GM19463 (cell line): Measurements from ENCODE around the gene HYAL3.
A peak's percentile ranks its signal among the peaks of the same experiment; 100 is the strongest.

Source experiments
- ATAC-seq: cut with Tn5 transposase; IDR thresholded peaks from one replicate; pipeline ENCODE4 v1.9.1; 2021; ENCODE audit warnings: mild to moderate bottlenecking, moderate library complexity; ENCODE audit not compliant: unreplicated experiment

The HYAL3 gene

DNA sequence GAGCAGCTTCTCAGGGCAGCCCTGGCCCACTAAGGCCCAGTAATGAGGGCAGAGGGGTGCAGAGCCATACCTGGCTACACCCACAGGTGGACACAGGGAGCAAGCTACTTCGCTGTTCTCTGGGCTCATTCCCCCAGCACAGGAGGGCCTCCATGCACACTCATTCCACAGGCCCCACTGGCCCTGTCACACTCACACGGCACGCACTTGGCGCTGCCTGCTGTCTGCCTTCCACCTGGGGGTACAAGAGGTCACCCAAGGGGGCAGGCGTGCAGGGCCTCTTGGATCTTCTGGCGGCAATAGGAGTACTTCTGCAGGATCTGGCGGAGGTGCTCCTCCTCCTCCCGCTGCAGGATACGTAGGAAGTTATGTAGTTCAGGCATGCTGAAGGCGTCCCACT is 31.1 kb upstream of the HYAL3 start:
- no peak for ATAC-seq

DNA sequence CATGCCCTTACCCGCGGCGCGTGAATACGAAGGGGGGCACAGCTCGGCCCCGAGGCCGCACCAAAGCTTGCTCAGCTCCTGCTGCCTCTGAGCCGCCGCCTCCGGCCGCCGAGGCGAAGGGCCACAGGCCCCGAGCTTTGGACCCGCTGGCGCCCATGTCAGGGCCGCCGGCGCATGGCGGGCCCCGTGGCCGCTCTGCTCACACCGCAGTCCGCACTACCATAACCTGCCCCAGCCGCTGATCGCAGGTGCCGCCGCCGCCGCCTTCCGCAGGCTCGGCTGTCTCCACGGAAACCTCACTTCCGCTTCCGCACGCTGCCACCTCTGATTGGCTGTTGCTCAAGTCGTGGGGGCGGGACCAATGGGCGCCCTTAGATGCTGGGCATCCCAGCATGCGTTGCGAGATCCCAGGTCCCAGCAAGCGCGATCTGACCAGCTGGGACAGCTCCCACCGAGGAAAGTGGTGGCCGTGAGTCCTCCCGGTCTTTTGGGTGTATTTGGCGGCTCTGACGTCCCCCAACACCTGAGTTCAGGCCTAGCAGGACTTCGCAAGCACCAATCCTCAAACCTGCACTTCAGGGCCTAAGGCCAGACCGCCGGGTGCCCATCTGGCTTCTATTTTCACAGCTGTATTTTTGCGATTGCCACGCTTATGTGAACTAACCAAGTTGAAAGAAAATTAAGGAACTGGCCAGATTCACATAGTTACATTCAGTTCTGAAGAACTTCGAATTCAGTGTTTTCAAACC is 28.9 kb upstream of the HYAL3 start, which contains the start of gene TUSC2:
TSS of gene TUSC2 (minus strand) at position 281 of the 749 bp plus-strand sequence. CDS start at position 157, 124 bp downstream.
- peak; percentile 97 for ATAC-seq

DNA sequence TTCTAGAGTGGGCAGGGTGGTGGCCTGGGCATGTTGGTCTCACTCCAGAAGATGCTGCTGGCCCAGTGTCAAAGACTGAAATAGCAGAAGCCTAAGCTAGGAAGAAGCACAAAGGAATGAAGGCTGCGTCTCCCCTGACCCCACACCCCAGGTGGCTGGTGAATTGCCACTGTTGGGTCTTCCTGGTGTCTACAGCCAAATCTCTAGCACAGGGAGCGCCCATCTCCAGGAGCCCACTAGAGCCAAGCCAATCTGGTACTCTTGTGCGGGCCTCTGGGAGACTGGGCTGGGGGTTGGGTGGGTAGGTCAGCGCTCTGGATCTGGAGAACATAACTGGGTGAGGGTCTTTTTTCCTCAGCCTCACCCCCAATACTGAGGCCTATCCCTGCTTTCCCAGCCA is 27.9 kb upstream of the HYAL3 start:
- ATAC-seq, result no peak

DNA sequence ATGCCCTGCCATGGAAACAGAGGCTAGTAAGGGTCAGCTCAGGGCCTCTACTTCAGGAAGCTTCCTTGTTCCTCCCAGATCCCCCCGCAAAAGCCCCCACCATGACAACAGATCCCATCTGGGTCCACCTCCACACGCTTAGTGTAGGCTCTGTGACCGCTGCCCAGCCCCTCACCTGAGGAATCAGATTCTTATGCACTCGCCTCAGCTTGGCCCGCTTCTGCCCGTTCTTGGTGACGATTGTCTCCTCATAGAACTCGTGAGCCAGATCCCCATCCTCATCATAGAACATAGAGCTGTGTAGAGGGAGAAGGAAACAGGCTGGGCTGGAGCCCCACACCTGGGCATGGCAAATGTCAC is 27.0 kb upstream of the HYAL3 start:
- no peak for ATAC-seq

DNA sequence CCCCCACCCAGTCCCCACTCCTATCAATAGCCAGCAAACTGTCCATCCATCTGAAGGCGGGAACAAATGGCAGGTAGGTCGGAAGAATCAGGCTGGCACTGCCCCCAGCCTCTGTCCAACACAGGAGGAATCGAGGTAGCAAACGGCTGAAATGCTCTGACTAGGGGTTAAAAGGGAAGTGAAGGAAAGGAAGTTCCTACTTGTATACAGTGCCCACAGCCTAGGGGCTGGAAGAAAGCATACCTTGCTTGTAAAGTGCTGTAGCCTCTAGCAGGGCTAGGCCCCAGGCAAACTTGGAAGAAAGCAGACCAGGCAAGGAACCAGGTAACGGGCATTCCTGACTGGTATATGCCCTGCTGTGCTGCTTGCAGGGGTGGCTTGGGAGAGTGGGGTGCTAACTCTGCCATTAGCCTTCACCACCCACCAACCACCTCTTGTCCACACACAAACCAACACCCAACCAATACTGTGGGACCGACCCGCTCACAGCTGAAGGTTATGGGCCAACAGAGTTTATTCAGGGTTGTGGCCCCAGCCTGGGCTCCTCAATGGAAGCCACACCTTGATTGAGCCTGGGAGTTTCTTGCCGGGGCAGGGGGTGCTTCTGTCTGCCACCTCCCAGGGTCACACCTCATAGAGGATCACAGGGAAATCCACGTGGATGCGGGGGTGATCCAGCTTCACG is 26.4 kb upstream of the HYAL3 start:
- ATAC-seq, result no peak

DNA sequence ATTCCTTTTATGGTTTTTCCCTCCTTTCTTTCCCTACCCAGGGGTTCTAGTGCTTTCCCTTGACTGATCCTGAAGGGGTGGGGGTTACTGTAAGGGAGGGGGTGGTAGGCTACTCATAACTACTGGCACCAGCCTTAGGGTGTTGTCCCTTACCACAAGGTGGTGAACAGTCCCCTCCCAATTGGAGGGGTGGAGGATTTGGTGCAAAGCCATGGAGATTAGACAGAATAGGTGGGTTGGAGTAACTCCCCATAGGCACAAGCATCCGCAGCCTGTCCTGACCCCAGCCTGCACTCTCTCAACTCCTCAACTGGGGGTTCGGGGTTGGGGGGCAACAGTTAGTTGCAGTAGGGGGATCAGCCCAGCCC is 25.9 kb upstream of the HYAL3 start:
- no peak for ATAC-seq

DNA sequence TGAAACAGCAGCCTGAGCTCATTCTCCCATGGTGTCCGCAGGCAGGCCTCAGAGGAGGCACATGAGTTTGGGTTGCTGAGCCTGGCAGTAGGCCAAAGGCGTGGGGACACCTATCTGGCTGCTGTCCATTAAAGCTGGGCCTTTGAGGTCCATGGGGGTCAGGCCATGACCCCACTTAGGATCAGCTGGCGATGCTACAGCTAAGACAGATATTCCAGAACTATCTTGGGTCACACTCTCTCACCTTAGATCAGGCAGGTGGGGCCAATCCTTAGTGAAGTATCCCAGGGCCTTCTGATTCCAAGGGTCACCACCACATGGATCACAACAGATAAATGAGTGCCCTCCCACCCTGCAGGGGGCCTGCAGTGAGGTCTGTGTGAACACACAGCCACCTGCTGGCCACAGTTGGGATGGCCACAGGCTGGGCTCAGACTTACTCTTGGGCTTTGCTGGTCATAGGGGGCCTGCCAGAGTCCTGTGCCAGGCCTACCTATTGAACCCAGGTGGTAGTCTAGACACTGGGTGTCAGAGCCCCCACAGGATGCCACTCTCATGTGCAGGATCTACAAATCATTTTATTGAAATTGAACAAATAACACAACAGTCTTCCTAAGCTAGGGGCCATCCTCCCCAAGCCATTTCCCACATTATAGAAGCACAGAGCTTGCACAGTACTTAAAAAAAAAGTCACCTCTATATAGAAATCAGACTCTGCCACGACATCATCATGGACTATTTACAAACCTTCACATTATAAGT is 25.3 kb upstream of the HYAL3 start:
- ATAC-seq, result no peak

DNA sequence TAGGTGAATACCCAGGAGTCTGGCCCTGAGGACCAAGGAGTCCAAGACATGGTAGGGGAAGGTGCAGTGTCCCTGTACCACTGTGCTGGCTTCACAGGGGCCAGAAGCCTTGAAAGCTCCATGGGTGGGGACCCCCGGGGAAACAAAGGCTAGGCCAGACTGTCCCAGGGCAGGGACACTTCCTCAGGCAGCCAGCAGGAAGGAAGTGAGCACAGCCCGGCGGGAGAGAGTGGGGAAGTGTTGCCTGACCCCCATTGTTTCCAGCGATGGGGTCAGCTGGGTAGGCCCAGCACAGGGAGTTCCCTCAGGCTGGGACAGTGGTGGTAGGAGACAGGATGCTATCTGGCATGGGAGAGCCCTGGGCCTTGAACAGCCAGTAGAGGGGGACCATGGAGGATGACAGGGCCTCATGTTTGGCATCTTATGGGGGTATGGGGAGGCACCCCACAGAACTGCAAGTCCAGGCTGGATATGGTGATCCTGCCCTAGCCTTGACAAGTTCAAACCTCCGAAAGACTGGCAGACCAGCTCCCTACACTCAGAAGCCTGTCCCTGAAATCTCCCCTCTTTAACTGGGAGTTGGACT is 24.5 kb upstream of the HYAL3 start:
- ATAC-seq, result no peak

DNA sequence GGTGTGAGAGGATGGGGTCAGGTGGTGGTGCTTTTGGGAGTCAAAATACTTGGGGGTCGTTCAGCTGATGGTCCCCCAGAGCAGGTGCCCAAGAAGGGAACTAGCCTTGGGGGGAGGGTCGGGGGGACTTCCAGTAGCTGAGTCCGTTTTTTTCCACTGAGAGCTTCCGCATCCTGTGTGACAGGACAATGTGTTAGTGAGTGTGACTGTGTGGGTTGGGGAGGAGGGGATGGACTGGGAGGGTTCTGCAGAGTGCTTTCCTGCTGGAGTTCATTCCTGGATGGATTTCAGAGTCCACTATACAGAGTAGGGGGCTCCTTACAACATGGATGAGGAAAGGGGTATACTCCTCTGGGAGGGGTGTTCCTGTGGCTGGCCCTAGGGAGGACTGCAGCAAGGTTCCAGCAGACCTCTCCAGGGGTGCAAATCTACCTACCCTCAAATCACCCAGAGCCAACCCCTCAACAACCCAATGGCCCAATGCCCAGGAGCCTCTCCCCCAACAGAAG is 23.9 kb upstream of the HYAL3 start:
- no peak for ATAC-seq

DNA sequence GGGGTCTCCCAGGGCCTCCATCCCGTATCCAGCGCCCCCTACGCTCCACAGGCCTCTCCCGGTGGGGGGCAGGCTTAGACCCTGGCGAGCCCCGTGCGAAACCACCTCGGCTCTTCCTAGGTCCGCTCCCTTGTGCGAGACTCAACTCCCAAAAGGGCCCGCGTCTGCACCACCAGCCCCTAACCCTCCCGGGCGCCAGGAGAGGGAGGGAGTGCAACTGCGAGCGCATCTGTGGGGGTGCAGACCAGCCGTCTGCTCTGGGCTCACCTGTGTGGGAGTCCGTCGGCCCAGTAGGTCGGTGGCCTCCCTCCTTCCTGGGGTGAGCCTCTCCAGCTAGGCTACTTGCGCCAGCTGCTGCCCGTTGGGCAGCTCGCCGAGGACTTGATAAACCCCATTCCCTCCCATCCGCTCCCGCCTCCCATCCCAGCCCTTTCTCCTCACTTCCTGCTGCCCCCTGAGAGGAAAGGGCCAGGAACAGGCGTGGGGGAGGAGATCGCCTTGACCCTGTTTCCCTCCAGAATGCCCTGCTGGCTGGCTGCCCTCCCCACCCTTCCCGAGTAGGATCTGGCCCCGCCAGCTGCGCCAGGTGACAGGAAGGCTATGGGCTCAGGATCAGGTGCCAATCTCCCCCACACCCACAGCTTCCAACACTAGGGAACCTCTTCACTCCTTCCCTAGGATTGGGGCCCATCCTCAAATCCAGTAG is 23.3 kb upstream of the HYAL3 start, which contains the start of gene HYAL2:
TSS of gene HYAL2 (minus strand) at position 360 of the 706 bp plus-strand sequence. CDS start 2,256 bp downstream, outside the sequence.
- ATAC-seq, result no peak

DNA sequence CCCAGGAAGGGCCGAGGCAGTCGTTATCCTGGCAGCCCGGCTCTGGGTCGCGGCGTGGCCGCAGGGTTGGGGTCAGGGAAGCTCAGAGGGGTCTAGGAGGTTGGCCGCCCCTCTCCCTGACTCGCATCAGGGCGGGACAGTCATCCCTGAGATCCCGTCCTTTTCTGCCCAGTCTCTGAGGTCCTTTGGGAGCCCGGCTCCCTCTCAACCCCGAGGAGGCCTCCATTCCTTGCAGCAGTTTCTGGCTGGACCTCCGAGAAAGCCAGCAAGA is 22.8 kb upstream of the HYAL3 start:
- no peak for ATAC-seq

DNA sequence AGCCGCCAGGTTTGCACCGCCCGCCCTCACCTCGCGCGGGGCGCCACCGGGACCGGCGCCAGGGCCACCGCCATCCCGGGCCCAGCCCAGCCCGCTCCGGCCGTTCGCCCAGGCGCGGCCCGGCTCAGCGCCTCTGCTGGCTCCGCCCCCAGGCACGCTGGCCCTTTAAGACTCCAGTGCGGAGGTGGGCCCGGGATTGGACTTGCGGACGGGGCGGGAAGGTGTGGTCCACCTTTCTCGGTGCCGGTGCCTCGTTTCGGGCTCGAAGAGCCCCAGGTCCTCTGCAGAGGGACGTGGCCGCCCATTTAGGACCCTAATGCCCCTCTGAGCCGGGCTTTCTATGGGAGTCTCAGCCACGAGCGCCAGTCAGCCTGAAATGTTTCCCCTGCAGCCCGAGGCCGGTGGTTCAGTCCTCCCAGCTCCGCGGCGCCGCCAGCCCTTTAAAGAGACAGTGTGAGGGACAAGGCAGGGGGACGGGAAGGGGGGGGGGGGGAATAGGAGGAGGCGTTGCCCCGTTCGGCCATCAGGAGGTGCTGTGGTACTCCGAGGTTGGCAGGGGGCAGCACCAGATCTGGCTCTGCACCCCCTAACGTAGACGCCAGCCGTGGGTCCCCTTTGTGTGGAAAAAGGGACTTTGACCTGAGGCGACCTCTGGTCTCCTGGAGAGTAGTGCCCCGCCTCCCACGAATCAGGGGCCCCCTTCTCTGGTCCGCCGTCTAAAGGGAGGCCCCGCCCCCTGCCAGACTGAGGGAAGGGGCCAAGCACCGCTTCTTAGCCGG is 22.3 kb upstream of the HYAL3 start:
- ATAC-seq, result peak; percentile 88

DNA sequence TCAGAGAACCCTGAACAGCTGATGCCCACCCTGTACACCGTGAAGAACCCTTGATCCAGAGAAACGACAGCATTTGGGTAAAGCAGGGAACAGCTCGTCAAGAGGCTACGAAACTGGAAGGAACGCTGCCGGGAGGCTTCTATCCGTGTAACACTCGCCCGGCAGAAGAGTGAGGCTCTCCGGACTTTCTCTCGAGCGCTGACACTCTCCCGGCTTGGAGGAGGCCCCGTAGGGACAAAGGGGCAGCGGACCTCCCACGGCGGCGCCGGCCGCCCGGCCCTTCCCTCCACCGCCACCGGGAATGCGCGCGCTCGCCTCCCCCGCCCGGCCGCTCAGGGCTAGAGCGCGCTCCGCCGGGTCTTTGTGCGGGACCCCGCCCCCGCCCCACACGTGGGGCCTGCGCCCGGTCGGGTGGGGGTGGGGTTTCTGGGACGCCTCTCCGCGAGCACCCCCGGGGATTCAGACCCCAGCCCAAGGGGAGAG is 21.7 kb upstream of the HYAL3 start:
- peak; percentile 59 for ATAC-seq

DNA sequence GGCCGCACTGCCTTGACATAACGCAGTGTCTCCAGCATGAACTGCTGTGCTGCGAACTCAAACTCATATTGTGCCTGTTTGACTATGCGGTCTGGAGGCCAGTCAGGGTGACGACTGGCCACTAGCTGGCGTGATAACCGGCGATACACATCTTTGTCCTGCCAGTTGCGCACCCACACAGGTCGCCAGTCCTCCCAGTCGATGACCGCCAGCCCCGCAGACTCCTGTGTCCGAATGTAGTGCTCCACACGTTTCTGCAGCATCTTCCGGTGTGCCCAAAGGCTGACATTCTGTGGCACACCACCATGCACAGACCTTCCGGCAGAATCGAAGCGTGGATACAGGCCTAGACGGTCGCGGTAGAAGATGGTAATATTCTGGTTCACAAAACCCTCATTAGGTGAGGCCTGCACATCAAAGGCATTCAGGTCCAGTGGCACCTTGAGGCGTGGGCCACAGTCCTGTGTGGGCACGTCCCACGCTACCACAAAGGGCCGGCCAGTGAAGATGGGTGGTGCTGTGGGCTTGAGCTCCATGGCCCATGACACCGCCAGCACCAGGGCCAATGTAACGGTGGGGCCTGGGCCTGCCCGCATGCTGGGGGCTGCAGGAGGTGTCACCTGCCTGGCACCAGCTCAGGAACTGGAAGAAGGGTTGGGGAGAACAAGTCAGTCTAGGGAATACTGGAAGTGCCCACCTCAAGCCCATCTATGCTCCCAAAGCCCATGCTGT is 20.9 kb upstream of the HYAL3 start:
- no peak for ATAC-seq

DNA sequence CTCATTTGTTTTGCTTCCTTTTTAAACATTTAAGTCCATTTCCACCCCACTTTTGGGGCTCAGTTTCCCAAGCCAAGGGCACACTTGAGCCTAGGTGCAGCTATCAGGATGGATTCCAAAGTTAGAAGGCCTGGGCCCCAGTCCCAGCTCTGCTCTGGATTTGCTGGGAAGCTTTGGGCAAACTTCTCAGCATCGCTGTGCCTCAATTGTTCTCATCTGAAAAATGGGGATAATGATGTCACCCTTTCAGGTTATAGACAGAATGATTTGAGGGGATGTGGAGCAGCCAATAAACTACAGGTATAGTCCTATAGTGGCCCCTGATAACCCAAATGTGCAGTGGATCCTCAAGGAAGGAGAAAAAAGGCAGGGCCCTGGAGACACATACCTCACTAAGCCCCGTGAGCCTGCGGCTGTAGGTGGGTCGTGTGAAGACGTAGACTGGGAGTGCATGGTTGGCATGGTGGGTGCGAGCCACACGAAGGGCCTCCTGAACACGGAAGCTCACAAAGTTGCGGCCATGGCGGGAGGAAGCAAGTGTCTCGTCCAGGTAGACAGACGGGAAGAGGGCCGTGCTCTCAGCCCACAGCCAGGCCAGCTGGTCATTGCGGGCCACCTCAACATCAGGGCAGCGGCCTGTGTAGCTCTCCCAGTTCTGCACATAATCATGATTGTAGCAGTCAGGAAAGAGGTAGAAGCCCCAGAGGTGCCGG is 20.1 kb upstream of the HYAL3 start:
- no peak for ATAC-seq

DNA sequence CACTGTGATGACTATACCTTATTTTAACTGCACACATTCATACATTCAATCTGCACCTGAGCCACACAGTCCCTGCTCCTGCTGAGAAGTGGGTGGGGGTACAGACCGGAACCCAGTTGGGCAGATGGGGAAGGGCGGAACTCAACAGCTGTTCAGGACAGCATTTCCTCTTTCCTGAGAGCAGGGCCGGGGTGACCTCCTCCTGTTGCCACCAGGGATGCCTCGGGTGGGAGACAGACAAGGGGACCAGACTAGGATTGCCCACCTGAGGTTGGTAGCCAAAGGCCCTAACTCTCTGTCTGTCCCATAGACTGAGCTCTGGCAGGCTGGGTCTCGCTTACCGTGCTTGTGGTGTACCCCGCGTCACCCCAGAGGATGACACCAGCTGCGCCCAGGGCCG is 19.4 kb upstream of the HYAL3 start:
- ATAC-seq, result no peak

DNA sequence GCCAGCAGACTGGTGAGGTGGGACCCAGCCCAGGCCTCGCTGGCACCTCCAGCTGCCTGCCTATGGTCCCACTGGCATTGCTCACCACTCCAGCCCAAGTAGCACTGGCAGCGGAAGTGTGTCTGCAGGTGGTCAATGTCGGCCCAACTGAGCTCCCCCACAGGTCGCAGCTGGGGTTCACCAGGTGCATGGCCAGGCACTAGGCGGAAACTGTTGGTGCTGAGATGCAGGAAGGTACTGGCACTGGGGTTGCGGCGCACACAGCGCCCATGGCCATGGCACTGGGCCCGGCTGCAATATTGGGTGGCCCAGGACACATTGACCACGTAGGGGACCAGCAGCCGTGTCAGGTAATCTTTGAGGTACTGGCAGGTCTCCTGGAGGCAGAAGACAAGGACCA is 19.0 kb upstream of the HYAL3 start:
- no peak for ATAC-seq

DNA sequence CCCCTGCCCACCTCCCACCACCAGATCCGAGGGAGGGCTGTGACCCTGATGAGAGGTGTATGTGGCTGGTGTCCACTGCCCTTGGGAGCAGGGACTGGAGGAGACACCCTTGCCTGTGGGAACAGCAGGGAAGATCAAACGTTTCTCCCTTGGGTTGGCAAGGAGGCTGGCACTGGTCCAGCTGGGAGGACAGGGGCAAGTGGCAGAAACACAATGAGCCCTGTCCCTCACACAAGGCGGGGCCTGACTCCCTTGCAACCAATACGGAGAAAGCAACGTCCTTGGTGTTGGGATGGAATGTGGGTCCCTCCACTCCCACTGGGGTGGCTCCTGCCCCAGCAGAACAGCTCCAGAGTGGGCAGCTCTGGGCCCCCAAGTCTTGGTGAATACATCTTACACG is 18.1 kb upstream of the HYAL3 start:
- no peak for ATAC-seq
